ENCODE results near the gene ARHGAP42.

GRCh38 chr11:100920593-100920992, 233.5 kb downstream of the ARHGAP42 start:
- TF ChIP-seq, protein P1, sequence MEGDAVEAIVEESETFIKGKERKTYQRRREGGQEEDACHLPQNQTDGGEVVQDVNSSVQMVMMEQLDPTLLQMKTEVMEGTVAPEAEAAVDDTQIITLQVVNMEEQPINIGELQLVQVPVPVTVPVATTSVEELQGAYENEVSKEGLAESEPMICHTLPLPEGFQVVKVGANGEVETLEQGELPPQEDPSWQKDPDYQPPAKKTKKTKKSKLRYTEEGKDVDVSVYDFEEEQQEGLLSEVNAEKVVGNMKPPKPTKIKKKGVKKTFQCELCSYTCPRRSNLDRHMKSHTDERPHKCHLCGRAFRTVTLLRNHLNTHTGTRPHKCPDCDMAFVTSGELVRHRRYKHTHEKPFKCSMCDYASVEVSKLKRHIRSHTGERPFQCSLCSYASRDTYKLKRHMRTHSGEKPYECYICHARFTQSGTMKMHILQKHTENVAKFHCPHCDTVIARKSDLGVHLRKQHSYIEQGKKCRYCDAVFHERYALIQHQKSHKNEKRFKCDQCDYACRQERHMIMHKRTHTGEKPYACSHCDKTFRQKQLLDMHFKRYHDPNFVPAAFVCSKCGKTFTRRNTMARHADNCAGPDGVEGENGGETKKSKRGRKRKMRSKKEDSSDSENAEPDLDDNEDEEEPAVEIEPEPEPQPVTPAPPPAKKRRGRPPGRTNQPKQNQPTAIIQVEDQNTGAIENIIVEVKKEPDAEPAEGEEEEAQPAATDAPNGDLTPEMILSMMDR (IDR thresholded peaks at IDR 0.05; ENCODE audit: low read length), result no peak
- no peak for TF ChIP-seq EZH2 (IDR thresholded peaks at IDR 0.05; ENCODE audit: borderline replicate concordance, low read length)

Data from OCI-LY1 (cell line).